ENCODE data around the gene FRYL. TPM values are rescaled to one million over a fixed set of nuclear protein-coding genes. Genes with fewer than 3 reads are reported as not detected.

The FRYL gene
- total and polyA plus RNA-seq, 2 donors (not counting 1 experiment from before 2014, with no cell fraction given) = 20.3 to 61.4 TPM

DNA sequence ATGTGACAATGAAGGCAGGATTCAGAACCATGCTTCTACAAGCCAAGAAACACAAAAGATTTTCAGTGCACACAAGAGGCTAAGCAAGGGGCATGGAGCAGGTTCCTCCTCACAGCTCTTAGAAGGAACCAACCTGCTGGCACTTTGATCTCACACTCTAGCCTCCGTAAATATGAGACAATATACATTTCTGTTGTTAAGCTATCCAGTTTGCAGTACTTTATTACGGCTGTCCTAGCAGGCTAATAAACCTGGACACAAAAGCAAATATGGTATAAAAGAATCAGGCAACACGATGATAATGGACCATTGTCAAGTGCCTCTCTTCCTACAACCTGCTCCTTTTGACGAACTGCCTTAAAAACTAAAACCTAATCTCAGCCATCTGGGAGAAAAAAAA is 175.6 kb downstream of the FRYL start:
- no peaks in the 10 kb centered on the region for H3K27me3 ChIP-seq (ENCODE audit: control insufficient read depth, insufficient read depth, low read length)
- H3K4me3 ChIP-seq (replicated peaks in 1 of 4; ENCODE audit: control extremely low read depth in 1 of 4, insufficient read depth in 1 of 4, low read depth in 3 of 4, low read length in 4 of 4) = no peak overlapping the region
- H3K9ac ChIP-seq (ENCODE audit: insufficient read depth, low read length) = no peak overlapping the region
- no peak for DNase-seq (ENCODE audit: low read depth in 2 of 2)
- H3K9me3 ChIP-seq (ENCODE audit: control insufficient read depth, insufficient read depth, low read depth, low read length) = no peaks in the 10 kb centered on the region
- TF ChIP-seq, protein P1, sequence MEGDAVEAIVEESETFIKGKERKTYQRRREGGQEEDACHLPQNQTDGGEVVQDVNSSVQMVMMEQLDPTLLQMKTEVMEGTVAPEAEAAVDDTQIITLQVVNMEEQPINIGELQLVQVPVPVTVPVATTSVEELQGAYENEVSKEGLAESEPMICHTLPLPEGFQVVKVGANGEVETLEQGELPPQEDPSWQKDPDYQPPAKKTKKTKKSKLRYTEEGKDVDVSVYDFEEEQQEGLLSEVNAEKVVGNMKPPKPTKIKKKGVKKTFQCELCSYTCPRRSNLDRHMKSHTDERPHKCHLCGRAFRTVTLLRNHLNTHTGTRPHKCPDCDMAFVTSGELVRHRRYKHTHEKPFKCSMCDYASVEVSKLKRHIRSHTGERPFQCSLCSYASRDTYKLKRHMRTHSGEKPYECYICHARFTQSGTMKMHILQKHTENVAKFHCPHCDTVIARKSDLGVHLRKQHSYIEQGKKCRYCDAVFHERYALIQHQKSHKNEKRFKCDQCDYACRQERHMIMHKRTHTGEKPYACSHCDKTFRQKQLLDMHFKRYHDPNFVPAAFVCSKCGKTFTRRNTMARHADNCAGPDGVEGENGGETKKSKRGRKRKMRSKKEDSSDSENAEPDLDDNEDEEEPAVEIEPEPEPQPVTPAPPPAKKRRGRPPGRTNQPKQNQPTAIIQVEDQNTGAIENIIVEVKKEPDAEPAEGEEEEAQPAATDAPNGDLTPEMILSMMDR (conservative IDR thresholded peaks at IDR 0.05 in 1 of 2, IDR thresholded peaks at IDR 0.05 in 1 of 2; ENCODE audit: low read depth in 1 of 2, low read length in 2 of 2) = no peak
- TF ChIP-seq EZH2 (IDR thresholded peaks at IDR 0.05; ENCODE audit: low read length, missing control alignments) = no peak
- no peak overlapping the region for H3K27ac ChIP-seq (ENCODE audit: insufficient read depth, low read length)
- no peak overlapping the region for H2AFZ ChIP-seq (ENCODE audit: low read length)
- no peaks in the 10 kb centered on the region for H3K36me3 ChIP-seq (ENCODE audit: control insufficient read depth, insufficient read depth, low read length)
- H3K4me2 ChIP-seq (ENCODE audit: extremely low read depth, insufficient read depth, low read length) = no peak overlapping the region
- H3K4me1 ChIP-seq (ENCODE audit: control insufficient read depth, extremely low read depth, insufficient read depth, low read length) = no peaks in the 10 kb centered on the region
- no peaks in the 10 kb centered on the region for H4K20me1 ChIP-seq (ENCODE audit: control insufficient read depth, extremely low read depth, insufficient read depth, low read length)
- no peaks in the 10 kb centered on the region for H3K79me2 ChIP-seq (ENCODE audit: control insufficient read depth, insufficient read depth, low read length)

DNA sequence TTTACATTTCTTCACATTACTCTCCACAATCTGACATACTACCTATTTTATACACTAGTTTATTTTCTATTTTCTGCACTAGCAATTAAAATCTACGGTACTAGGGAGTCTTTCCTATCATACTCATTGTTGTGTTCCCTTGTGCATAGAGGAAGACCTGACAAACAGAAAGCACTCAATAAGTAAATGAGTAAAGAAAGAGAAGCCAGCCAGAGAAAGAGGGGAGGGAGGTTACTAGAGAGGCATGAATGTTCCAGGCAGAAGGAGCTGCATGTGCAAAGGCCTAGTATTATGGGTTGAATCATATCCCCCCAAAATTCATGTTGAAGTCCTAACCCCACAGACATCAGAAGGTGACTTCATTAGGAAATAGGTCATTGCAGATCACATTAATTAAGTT is 176.0 kb downstream of the FRYL start:
- H4K20me1 ChIP-seq (ENCODE audit: control insufficient read depth, extremely low read depth, insufficient read depth, low read length) = no peaks in the 10 kb centered on the region
- no peak for TF ChIP-seq EZH2 (IDR thresholded peaks at IDR 0.05; ENCODE audit: low read length, missing control alignments)
- TF ChIP-seq, protein P1 (conservative IDR thresholded peaks at IDR 0.05 in 1 of 2, IDR thresholded peaks at IDR 0.05 in 1 of 2; ENCODE audit: low read depth in 1 of 2, low read length in 2 of 2) = no peak
- no peak overlapping the region for H3K4me3 ChIP-seq (replicated peaks in 1 of 4; ENCODE audit: control extremely low read depth in 1 of 4, insufficient read depth in 1 of 4, low read depth in 3 of 4, low read length in 4 of 4)
- DNase-seq (ENCODE audit: low read depth in 2 of 2) = no peak
- no peaks in the 10 kb centered on the region for H3K79me2 ChIP-seq (ENCODE audit: control insufficient read depth, insufficient read depth, low read length)
- no peak overlapping the region for H3K9ac ChIP-seq (ENCODE audit: insufficient read depth, low read length)
- H3K36me3 ChIP-seq (ENCODE audit: control insufficient read depth, insufficient read depth, low read length) = no peaks in the 10 kb centered on the region
- no peak overlapping the region for H3K27ac ChIP-seq (ENCODE audit: insufficient read depth, low read length)
- no peaks in the 10 kb centered on the region for H3K4me1 ChIP-seq (ENCODE audit: control insufficient read depth, extremely low read depth, insufficient read depth, low read length)
- H3K4me2 ChIP-seq (ENCODE audit: extremely low read depth, insufficient read depth, low read length) = no peak overlapping the region
- H2AFZ ChIP-seq (ENCODE audit: low read length) = no peak overlapping the region
- H3K9me3 ChIP-seq (ENCODE audit: control insufficient read depth, insufficient read depth, low read depth, low read length) = no peaks in the 10 kb centered on the region
- no peaks in the 10 kb centered on the region for H3K27me3 ChIP-seq (ENCODE audit: control insufficient read depth, insufficient read depth, low read length)

DNA sequence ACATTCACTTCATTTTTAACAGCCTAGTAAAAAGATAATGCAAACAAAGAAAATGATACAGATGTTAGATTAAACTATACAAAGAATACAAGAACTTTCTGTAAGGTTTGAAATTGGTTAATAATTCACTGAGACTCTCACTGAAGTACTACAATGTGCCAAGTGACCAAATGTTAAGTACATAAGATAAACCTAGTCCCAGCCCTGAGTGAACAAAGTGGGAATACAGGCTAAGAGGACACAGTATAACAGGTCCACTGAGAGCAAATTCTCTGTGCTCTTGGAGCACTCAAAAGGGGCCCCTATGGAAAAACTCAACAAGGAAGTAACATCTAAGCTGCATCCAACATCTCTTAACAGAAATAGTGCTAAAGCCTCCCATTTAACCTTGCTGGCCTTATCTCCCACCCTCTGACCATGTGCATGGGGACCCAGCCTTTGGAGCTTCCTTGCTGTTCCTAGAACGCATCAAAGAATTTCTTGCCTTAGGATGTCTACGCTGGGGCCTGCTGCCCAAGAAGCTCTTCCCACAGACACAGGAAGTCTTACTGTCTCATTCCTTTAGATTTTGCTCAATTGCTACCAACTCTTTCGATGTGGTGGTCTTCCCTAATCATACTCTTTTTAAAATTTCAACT is 176.6 kb downstream of the FRYL start:
- Histone ChIP-seq H3K9ac (ENCODE audit: insufficient read depth, low read length) (no peak overlapping the region), H3K27me3 (ENCODE audit: control insufficient read depth, insufficient read depth, low read length) (no peaks in the 10 kb centered on the region), H4K20me1 (ENCODE audit: control insufficient read depth, extremely low read depth, insufficient read depth, low read length) (no peaks in the 10 kb centered on the region), H3K79me2 (ENCODE audit: control insufficient read depth, insufficient read depth, low read length) (no peaks in the 10 kb centered on the region), H3K27ac (ENCODE audit: insufficient read depth, low read length) (no peak overlapping the region), H2AFZ (ENCODE audit: low read length) (no peak overlapping the region), H3K4me2 (ENCODE audit: extremely low read depth, insufficient read depth, low read length) (no peak overlapping the region), H3K4me1 (ENCODE audit: control insufficient read depth, extremely low read depth, insufficient read depth, low read length) (no peaks in the 10 kb centered on the region), H3K9me3 (ENCODE audit: control insufficient read depth, insufficient read depth, low read depth, low read length) (no peaks in the 10 kb centered on the region), H3K36me3 (ENCODE audit: control insufficient read depth, insufficient read depth, low read length) (peaks cover 1% of the 10 kb centered on the region), H3K4me3 (replicated peaks in 1 of 4; ENCODE audit: control extremely low read depth in 1 of 4, insufficient read depth in 1 of 4, low read depth in 3 of 4, low read length in 4 of 4) (no peak overlapping the region)
- no peak for DNase-seq (ENCODE audit: low read depth in 2 of 2)
- TF ChIP-seq, protein P1 (conservative IDR thresholded peaks at IDR 0.05 in 1 of 2, IDR thresholded peaks at IDR 0.05 in 1 of 2; ENCODE audit: low read depth in 1 of 2, low read length in 2 of 2) = no peak
- TF ChIP-seq EZH2 (IDR thresholded peaks at IDR 0.05; ENCODE audit: low read length, missing control alignments) = no peak

Data from fibroblast of lung (primary cell).